Lung (tissue), 12 donors: ENCODE measurements around the gene ERCC2. TPM values are rescaled to one million over a fixed set of nuclear protein-coding genes. Genes with fewer than 3 reads are reported as not detected.

Experiments
- ATAC-seq: fragments of 200-7000 bp; cut with Tn5 transposase; one replicate; pipeline ENCODE4 v1.9.1; 2020; ENCODE audit warnings: moderate number of reproducible peaks; ENCODE audit not compliant: insufficient read depth, low FRiP score
- DNase-seq, 3 donors: peaks; one replicate each; pipeline ENCODE4 v3.0.0-alpha.2; 2013 to 2017
- H3K27ac ChIP-seq, 2 donors: one replicate each; pipeline ENCODE4 v1.5.1; 2013; ENCODE audit warnings: mild to moderate bottlenecking in 2 of 2, moderate library complexity in 2 of 2, control low read depth in 1 of 2, inconsistent platforms in 1 of 2, low read depth in 1 of 2, low read length in 1 of 2
- H3K27me3 ChIP-seq, 3 donors: one replicate each; pipeline ENCODE4 v1.5.1; 2013; ENCODE audit warnings: low read length in 2 of 3; ENCODE audit not compliant: control insufficient read depth in 3 of 3, insufficient read depth in 3 of 3
- H3K36me3 ChIP-seq, 4 donors: one replicate each; pipeline ENCODE4 v1.5.1; 2013; ENCODE audit warnings: low read length in 4 of 4, mild to moderate bottlenecking in 1 of 4, moderate library complexity in 1 of 4; ENCODE audit not compliant: control insufficient read depth in 4 of 4, insufficient read depth in 4 of 4
- H3K4me1 ChIP-seq, 5 donors: one replicate each; pipeline ENCODE4 v1.5.1; 2013; ENCODE audit warnings: low read length in 5 of 5, mild to moderate bottlenecking in 2 of 5, moderate library complexity in 1 of 5; ENCODE audit not compliant: control insufficient read depth in 5 of 5, insufficient read depth in 5 of 5
- H3K4me3 ChIP-seq: one replicate; pipeline ENCODE4 v1.5.1; 2013; ENCODE audit warnings: mild to moderate bottlenecking, control low read depth, moderate library complexity
- H3K9ac ChIP-seq, 2 donors: one replicate each; pipeline ENCODE4 v1.5.1; 2013; ENCODE audit warnings: low read length in 2 of 2, control low read depth in 1 of 2; ENCODE audit not compliant: insufficient read depth in 1 of 2
- H3K9me3 ChIP-seq, 4 donors: one replicate each; pipeline ENCODE4 v1.5.1; 2013; ENCODE audit warnings: low read length in 3 of 4, mild to moderate bottlenecking in 1 of 4, moderate library complexity in 1 of 4; ENCODE audit not compliant: control insufficient read depth in 4 of 4, insufficient read depth in 3 of 4
- WGBS, 2 donors: extraction: QIAGEN DNeasy Blood & Tissue Kit; methylation state at CpG; one replicate each; pipeline ENCODE4 v1.1.7; 2013; 5-methylcytosine and 5-hydroxymethylcytosine counted together
- polyA plus RNA-seq, 2 donors: library from polyadenylated mRNA; stranded (reverse); fragments of 200-250 nt; gene quantifications; one replicate each; pipeline ENCODE4 v1.2.1, GENCODE V29; 2013
- total RNA-seq, 2 donors: library from RNA; depleted of rRNA in 1 of 2; stranded (reverse); fragments of >200 nt in 1 of 2; gene quantifications; one replicate each; pipeline ENCODE4 v1.2.1, GENCODE V29; 2014 to 2021
- TF ChIP-seq, protein P1 (sequence below): IDR thresholded peaks from 2 replicates; pipeline ENCODE4 v1.5.1; 2012; ENCODE audit warnings: mild to moderate bottlenecking; ENCODE audit errors: control extremely low read depth, extremely low read depth
- donor health status: control.
- donor health status: control.
- donor health status: Bipolar disorder and iron deficiency.
- donor health status: healthy.
- donor health status: DM: yes; HTN: yes; CAD: no.

ERCC2 gene
- total and polyA plus RNA-seq, 4 donors, result 11.9 to 19.9 (median 16.3) TPM

DNA sequence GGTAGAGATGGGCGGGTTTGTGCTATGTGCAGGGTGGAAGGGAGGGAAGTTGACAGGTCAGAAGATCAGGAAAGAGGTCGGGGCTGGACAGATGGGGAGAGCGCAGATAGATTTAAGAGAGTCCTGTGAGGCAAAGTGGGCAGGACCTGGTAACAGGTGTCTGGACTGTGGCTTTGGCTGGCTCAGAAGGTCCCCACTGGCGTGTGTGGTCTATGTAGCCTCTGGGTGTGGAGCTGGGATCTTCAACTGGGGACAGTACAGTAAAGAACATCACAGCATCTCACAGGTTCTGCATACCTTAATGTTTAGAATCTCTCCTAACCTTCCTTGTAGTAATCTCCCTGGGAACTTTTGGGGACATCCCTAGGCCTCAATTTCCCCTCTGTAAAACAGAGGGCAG lies 65.4 kb downstream of the ERCC2 start:
- H3K4me3 ChIP-seq, result no peak overlapping the region
- ATAC-seq (no peak), DNase-seq (no peak)
- H3K9me3 ChIP-seq, result no peaks in the 10 kb centered on the region
- H3K4me1 ChIP-seq, result no peaks in the 10 kb centered on the region
- WGBS, 2 donors, result 67 to 76% methylated on average over 4 of the region's 4 CpGs
- TF ChIP-seq, protein P1, sequence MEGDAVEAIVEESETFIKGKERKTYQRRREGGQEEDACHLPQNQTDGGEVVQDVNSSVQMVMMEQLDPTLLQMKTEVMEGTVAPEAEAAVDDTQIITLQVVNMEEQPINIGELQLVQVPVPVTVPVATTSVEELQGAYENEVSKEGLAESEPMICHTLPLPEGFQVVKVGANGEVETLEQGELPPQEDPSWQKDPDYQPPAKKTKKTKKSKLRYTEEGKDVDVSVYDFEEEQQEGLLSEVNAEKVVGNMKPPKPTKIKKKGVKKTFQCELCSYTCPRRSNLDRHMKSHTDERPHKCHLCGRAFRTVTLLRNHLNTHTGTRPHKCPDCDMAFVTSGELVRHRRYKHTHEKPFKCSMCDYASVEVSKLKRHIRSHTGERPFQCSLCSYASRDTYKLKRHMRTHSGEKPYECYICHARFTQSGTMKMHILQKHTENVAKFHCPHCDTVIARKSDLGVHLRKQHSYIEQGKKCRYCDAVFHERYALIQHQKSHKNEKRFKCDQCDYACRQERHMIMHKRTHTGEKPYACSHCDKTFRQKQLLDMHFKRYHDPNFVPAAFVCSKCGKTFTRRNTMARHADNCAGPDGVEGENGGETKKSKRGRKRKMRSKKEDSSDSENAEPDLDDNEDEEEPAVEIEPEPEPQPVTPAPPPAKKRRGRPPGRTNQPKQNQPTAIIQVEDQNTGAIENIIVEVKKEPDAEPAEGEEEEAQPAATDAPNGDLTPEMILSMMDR, result no peak
- H3K36me3 ChIP-seq, result peaks cover 0 to 15% (median 1%) of the 10 kb centered on the region in 4 donors
- H3K27me3 ChIP-seq, result no peaks in the 10 kb centered on the region
- no peak overlapping the region for H3K9ac ChIP-seq
- H3K27ac ChIP-seq, result no peak overlapping the region

DNA sequence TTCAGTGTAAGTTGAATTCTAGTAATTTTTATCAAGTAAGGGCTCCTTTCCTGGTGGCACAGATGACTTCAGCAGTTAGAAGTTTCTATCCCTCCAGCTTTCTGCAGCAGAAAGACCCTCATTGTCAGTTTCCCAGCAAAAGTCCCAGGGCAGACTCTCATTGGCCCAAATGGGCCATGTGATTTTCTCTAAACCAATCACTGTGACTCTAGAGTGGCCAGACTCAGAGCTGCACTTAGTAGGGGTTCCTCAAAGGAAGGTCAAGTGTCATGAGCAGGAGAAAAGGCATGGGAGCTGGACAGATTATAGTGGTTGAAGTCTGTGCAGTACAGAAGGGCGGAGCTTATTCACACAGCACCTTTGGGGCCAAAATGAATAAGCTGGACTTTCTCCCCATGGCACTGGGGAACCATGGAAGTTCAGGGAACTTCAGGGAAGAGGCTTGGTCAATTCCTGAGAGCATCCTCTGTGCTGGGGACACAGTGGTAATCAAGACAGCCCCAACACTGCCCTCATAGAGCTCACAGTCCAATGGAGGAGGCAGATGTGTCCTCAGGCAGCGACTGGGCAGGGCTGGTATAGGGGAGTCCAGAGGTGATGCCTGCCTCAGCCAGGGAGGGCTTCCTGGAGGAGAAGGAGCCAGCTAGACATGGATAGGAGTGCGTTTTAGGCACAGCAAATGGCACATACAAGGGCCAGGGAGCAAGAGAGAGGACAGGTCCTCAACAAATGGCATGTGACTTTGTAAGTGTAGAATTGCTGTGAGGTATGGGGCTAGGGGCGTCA lies 66.0 kb downstream of the ERCC2 start:
- H3K4me3 ChIP-seq, result no peak overlapping the region
- no peak for ATAC-seq
- no peaks in the 10 kb centered on the region for H3K4me1 ChIP-seq
- TF ChIP-seq, protein P1, result no peak
- peaks cover 0 to 15% (median 4%) of the 10 kb centered on the region in 4 donors for H3K36me3 ChIP-seq
- no peak overlapping the region for H3K27ac ChIP-seq
- WGBS, 2 donors, result 73 to 82% methylated on average over 4 of the region's 4 CpGs
- no peak overlapping the region for H3K9ac ChIP-seq
- H3K27me3 ChIP-seq, result no peaks in the 10 kb centered on the region
- DNase-seq, result no peak
- H3K9me3 ChIP-seq, result no peaks in the 10 kb centered on the region

DNA sequence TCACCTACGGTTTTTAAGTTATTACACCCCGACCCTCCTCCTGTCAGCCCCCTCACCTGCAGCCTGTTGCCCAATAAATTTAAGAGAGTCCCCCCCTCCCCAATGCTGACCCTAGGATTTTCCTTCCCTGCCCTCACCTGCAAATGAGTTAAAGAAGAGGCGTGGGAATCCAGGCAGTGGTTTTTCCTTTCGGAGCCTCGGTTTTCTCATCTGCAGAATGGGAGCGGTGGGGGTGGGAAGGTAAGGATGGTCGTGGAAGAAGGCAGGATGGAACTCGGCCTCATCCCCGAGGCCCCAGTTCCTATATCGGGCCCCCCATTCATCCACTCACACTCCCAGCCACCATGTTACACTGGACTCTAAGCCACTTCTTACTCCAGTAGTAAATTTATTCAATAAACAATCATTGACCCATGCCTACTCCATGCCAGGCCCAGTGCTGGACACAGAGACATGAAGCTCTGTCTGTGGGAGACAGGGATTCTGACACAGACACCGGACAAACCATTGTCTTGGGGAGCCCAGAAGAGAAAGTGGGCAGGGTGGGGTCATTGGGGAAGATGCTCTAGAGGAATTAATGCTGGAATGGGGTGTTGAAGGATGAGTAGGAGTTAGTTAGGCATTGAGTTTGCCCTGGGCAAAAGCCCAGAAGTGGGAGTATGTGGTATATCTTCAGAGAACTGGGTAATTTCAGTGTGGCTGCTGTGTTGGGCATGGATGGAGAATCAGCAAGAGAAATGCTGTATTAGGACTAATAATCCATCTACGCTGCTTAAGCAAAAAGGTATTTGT lies 66.9 kb downstream of the ERCC2 start:
- no peak for ATAC-seq
- Histone ChIP-seq H3K27ac (no peak overlapping the region), H3K27me3 (no peaks in the 10 kb centered on the region), H3K9ac (no peak overlapping the region), H3K36me3 (peaks cover 0 to 17% (median 6%) of the 10 kb centered on the region in 4 donors), H3K4me1 (no peaks in the 10 kb centered on the region), H3K9me3 (no peaks in the 10 kb centered on the region), H3K4me3 (no peak overlapping the region)
- no peak for DNase-seq
- TF ChIP-seq, protein P1, result no peak
- 93 to 95% methylated on average over 12 of the region's 12 CpGs for WGBS, 2 donors
